Upper lobe of left lung (tissue), 4 donors: ENCODE data around the gene KCNIP3.

ENCODE experiments used
- EP300 ChIP-seq, 4 donors: sonication (generic); formaldehyde crosslinking; IDR thresholded peaks; one replicate each; pipeline ENCODE4 v1.5.1; 2017; ENCODE audit warnings: antibody characterized with exemption in 4 of 4, control low read depth in 2 of 4
- POLR2A ChIP-seq, 4 donors: fragments of 450-650 bp; IDR thresholded peaks; one replicate each; pipeline ENCODE4 v1.5.1; 2016 to 2017; ENCODE audit warnings: antibody characterized with exemption in 4 of 4, mild to moderate bottlenecking in 2 of 4
- TF ChIP-seq, protein P1 (sequence below), 6 experiments: fragments of 450-650 bp in 4 of 6; fragments of 200-600 bp in 2 of 6; sonication (generic) in 2 of 6; IDR thresholded peaks; one replicate each; pipeline ENCODE4 v1.5.1; 2016 to 2019; ENCODE audit warnings: antibody characterized with exemption in 6 of 6

DNA sequence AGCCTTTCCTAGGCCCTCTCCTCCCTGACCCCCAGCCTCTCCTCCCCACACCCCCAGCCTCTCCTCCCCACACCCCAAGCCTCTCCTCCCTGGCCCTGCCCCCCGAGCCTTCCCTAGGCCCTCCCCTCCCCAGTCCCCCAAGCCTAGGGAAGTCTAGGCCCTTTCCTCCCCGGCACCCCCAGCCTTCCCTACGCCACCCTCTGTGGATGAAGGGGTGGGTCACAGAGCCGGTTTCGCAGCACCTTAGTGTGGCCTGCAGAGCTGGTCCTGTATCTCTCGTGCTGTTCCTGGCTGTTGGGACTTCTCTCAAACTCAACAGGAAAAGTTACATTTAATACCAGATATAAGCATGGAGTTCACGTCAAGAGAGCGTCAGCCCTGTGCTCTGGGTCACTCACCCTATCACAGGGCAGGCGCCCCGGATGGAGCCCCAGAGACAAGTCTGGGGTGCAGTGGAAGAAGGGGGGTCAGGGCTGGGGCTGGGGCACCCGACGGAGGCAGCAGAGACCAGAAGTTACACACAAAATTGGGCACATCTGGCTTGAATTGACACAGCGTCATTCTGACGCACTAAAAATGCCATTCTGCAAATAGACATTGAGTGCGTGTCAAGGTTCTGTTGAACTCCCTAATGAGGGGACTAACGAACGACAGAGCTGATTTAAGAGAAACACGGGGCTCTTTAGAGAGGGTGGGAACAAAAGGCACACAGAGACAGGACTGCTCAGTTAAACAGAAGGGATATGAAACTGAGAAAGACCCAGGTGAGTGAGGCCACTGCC, 24.0 kb downstream of the KCNIP3 start:
- TF ChIP-seq, protein P1, sequence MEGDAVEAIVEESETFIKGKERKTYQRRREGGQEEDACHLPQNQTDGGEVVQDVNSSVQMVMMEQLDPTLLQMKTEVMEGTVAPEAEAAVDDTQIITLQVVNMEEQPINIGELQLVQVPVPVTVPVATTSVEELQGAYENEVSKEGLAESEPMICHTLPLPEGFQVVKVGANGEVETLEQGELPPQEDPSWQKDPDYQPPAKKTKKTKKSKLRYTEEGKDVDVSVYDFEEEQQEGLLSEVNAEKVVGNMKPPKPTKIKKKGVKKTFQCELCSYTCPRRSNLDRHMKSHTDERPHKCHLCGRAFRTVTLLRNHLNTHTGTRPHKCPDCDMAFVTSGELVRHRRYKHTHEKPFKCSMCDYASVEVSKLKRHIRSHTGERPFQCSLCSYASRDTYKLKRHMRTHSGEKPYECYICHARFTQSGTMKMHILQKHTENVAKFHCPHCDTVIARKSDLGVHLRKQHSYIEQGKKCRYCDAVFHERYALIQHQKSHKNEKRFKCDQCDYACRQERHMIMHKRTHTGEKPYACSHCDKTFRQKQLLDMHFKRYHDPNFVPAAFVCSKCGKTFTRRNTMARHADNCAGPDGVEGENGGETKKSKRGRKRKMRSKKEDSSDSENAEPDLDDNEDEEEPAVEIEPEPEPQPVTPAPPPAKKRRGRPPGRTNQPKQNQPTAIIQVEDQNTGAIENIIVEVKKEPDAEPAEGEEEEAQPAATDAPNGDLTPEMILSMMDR (IDR thresholded peaks at IDR 0.05) = no peak
- TF ChIP-seq POLR2A (IDR thresholded peaks at IDR 0.05) (no peak), EP300 (IDR thresholded peaks at IDR 0.05) (no peak)
